NCI-H460 (cell line): ENCODE data around the gene GAREM2. TPM values are rescaled to one million over a fixed set of nuclear protein-coding genes. Genes with fewer than 3 reads are reported as not detected.

Experiments
- DNase-seq: peaks from one replicate; pipeline ENCODE4 v3.0.0-alpha.2; 2016; ENCODE audit warnings: low read depth; ENCODE audit errors: extremely low read depth
- total RNA-seq: library from RNA; depleted of rRNA; stranded (reverse); fragments of >200 nt; shearing (Covaris generic); gene quantifications from 2 replicates; pipeline ENCODE4 v1.2.3, GENCODE V29; 2014; rRNA removed

GAREM2 gene
- total RNA-seq, 1 experiment from 2014 or later: 5.5 TPM

- DNase-seq: no peak
These were observed 51.2 kb downstream of the GAREM2 start for GRCh38 chr2:26224095-26224494.

DNA sequence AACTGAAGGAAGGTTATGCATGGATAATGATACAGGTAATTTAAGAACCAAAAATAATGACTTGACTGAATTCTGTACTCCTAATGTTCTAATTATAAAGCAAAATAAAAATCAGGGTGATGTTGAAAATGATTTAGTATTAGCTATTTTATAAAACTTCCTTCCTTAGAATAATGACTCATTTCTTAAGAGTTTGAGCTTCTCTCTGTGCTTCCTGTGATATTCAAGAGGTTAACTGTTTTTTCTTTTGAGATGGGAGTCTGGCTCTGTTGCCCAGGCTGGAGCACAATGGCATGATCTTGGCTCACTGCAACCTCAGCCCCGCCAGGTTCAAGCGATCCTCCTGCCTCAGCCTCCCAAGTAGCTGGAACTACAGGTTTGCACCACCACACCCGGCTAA is 56.7 kb downstream of the GAREM2 start:
- no peak for DNase-seq

GRCh38 chr2:26230806-26231205 is 57.9 kb downstream of the GAREM2 start:
- no peak for DNase-seq

- DNase-seq: no peak
These were observed 62.2 kb downstream of the GAREM2 start for GRCh38 chr2:26235089-26235488.

DNA sequence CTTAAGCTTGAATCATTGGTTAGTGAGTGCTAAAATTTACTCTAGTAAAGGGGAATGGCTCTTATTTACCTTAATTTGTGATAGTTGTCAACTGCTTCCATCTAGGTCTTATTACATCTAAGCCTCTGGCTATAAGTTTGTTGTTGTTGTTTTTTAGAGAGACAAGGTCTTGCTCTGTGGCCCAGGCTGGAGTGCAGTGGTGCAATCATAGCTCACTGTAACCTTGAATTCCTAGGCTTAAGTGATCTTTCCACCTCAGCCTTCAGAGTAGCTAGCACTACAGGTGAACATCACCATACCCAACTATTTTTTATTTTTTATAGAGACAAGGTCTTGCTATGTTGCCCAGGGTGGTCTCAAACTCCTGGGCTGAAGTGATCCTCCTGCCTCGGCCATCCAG is 65.0 kb downstream of the GAREM2 start:
- no peak for DNase-seq

- no peak for DNase-seq
These were observed 65.5 kb downstream of the GAREM2 start for GRCh38 chr2:26238311-26238958.

Other genes starting within 250 kb of the GAREM2 start
- 5.2 and 6.9 TPM in 2 replicates for gene KIF3C, start 190.6 kb upstream of the GAREM2 start, total RNA-seq
- gene RAB10, start 139.0 kb upstream of the GAREM2 start, total RNA-seq: 256 and 270 TPM in 2 replicates
- 142 and 160 TPM in 2 replicates for gene HADHA, start 71.5 kb downstream of the GAREM2 start, total RNA-seq
- 113 and 120 TPM in 2 replicates for gene HADHB, start 71.9 kb downstream of the GAREM2 start, total RNA-seq
- 88.7 and 99.2 TPM in 2 replicates for gene SELENOI, start 173.1 kb downstream of the GAREM2 start, total RNA-seq
- not detected in 2 replicates for gene ADGRF3, start 173.7 kb downstream of the GAREM2 start, total RNA-seq
- gene DRC1, start 228.8 kb downstream of the GAREM2 start, total RNA-seq: 0.46 TPM in 1 of 2 replicates, not detected in the other